GM12873 (cell line): ENCODE data around the gene SPG7.

Experiments
- CTCF ChIP-seq: IDR thresholded peaks from 2 replicates; pipeline ENCODE4 v1.5.1; 2012; ENCODE audit warnings: low read depth, mild to moderate bottlenecking, moderate library complexity, low read length, control low read depth; ENCODE audit not compliant: insufficient read depth; ENCODE audit errors: missing control alignments

Gene SPG7

GRCh38 chr16:89538286-89538685 lies 30.1 kb downstream of the SPG7 start:
- TF ChIP-seq CTCF = no peak

GRCh38 chr16:89540557-89540956 lies 32.4 kb downstream of the SPG7 start:
- TF ChIP-seq CTCF = no peak

- TF ChIP-seq CTCF = no peak
Observed at GRCh38 chr16:89541792-89542191, 33.6 kb downstream of the SPG7 start.

GRCh38 chr16:89544113-89544512 lies 35.9 kb downstream of the SPG7 start:
- TF ChIP-seq CTCF = no peak

- no peak for TF ChIP-seq CTCF
Observed at GRCh38 chr16:89544713-89545043, 36.5 kb downstream of the SPG7 start.

GRCh38 chr16:89545044-89545830 lies 37.0 kb downstream of the SPG7 start:
- no peak for TF ChIP-seq CTCF

- no peak for TF ChIP-seq CTCF
Observed at GRCh38 chr16:89545831-89546574, 37.8 kb downstream of the SPG7 start.
